ENCODE results near the gene RAB44. TPM values are rescaled to one million over a fixed set of nuclear protein-coding genes. Genes with fewer than 3 reads are reported as not detected.
"Not testable (repeated sequence)": the region's sequence is repeated elsewhere in the genome, so short reads cannot be mapped to it uniquely, and the experiment has no call there.

RAB44 gene
- total RNA-seq, 1 donor from 2014 or later: not detected

- DNase-seq: no peak
- peaks cover 9% of the 10 kb centered on the region for H3K36me3 Mint-ChIP-seq (ENCODE audit: unreplicated experiment)
- no peaks in the 10 kb centered on the region for H3K9me3 Mint-ChIP-seq (ENCODE audit: unreplicated experiment)
- H3K27ac Mint-ChIP-seq (ENCODE audit: unreplicated experiment): no peak overlapping the region
- TF ChIP-seq, protein P1, sequence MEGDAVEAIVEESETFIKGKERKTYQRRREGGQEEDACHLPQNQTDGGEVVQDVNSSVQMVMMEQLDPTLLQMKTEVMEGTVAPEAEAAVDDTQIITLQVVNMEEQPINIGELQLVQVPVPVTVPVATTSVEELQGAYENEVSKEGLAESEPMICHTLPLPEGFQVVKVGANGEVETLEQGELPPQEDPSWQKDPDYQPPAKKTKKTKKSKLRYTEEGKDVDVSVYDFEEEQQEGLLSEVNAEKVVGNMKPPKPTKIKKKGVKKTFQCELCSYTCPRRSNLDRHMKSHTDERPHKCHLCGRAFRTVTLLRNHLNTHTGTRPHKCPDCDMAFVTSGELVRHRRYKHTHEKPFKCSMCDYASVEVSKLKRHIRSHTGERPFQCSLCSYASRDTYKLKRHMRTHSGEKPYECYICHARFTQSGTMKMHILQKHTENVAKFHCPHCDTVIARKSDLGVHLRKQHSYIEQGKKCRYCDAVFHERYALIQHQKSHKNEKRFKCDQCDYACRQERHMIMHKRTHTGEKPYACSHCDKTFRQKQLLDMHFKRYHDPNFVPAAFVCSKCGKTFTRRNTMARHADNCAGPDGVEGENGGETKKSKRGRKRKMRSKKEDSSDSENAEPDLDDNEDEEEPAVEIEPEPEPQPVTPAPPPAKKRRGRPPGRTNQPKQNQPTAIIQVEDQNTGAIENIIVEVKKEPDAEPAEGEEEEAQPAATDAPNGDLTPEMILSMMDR (IDR thresholded peaks at IDR 0.05; ENCODE audit: partially characterized antibody, unreplicated experiment): no peak
- no peak overlapping the region for H3K4me3 Mint-ChIP-seq (ENCODE audit: unreplicated experiment)
- no peaks in the 10 kb centered on the region for H3K4me1 Mint-ChIP-seq (ENCODE audit: low read depth, unreplicated experiment)
- no peaks in the 10 kb centered on the region for H3K27me3 Mint-ChIP-seq (ENCODE audit: unreplicated experiment)
These were observed 3.9 kb downstream of the RAB44 start for GRCh38 chr6:36701401-36701991.

DNA sequence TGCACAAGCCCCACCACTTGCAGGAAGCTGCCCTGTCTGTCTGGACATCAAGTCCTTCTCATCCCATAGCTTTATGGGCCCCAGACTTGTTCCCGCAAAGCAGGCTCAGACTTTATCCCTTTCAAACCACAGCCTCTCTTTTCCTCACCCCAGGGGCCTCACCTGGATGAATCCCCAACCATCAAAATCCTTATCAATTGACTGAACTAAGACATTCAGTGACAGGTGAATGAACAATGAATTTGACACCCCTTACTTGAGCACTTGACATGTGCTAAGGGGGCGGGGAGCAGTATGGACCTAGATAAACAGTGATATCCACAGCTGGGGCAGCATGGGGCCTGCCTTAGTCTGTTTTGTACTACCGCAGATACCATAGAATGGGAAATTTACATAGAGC lies 5.0 kb downstream of the RAB44 start:
- H3K36me3 Mint-ChIP-seq (ENCODE audit: unreplicated experiment): peaks cover 9% of the 10 kb centered on the region
- H3K27me3 Mint-ChIP-seq (ENCODE audit: unreplicated experiment): peaks cover 3% of the 10 kb centered on the region
- H3K27ac Mint-ChIP-seq (ENCODE audit: unreplicated experiment): no peak overlapping the region
- H3K4me1 Mint-ChIP-seq (ENCODE audit: low read depth, unreplicated experiment): no peaks in the 10 kb centered on the region
- H3K9me3 Mint-ChIP-seq (ENCODE audit: unreplicated experiment): no peaks in the 10 kb centered on the region
- no peak overlapping the region for H3K4me3 Mint-ChIP-seq (ENCODE audit: unreplicated experiment)
- DNase-seq: no peak
- TF ChIP-seq, protein P1 (IDR thresholded peaks at IDR 0.05; ENCODE audit: partially characterized antibody, unreplicated experiment): no peak

- H3K9me3 Mint-ChIP-seq (ENCODE audit: unreplicated experiment): no peaks in the 10 kb centered on the region
- peaks cover 3% of the 10 kb centered on the region for H3K27me3 Mint-ChIP-seq (ENCODE audit: unreplicated experiment)
- DNase-seq: no peak
- H3K36me3 Mint-ChIP-seq (ENCODE audit: unreplicated experiment): peaks cover 9% of the 10 kb centered on the region
- no peak overlapping the region for H3K27ac Mint-ChIP-seq (ENCODE audit: unreplicated experiment)
- H3K4me3 Mint-ChIP-seq (ENCODE audit: unreplicated experiment): no peak overlapping the region
- TF ChIP-seq, protein P1 (IDR thresholded peaks at IDR 0.05; ENCODE audit: partially characterized antibody, unreplicated experiment): no peak
- H3K4me1 Mint-ChIP-seq (ENCODE audit: low read depth, unreplicated experiment): no peaks in the 10 kb centered on the region
These were observed 5.5 kb downstream of the RAB44 start for GRCh38 chr6:36703081-36703606.

- peaks cover 3% of the 10 kb centered on the region for H3K27me3 Mint-ChIP-seq (ENCODE audit: unreplicated experiment)
- no peak for DNase-seq
- H3K27ac Mint-ChIP-seq (ENCODE audit: unreplicated experiment): no peak overlapping the region
- peaks cover 9% of the 10 kb centered on the region for H3K36me3 Mint-ChIP-seq (ENCODE audit: unreplicated experiment)
- no peaks in the 10 kb centered on the region for H3K4me1 Mint-ChIP-seq (ENCODE audit: low read depth, unreplicated experiment)
- TF ChIP-seq, protein P1 (IDR thresholded peaks at IDR 0.05; ENCODE audit: partially characterized antibody, unreplicated experiment): no peak
- H3K9me3 Mint-ChIP-seq (ENCODE audit: unreplicated experiment): no peaks in the 10 kb centered on the region
- no peak overlapping the region for H3K4me3 Mint-ChIP-seq (ENCODE audit: unreplicated experiment)
These were observed 6.4 kb downstream of the RAB44 start for GRCh38 chr6:36703982-36704381.

DNA sequence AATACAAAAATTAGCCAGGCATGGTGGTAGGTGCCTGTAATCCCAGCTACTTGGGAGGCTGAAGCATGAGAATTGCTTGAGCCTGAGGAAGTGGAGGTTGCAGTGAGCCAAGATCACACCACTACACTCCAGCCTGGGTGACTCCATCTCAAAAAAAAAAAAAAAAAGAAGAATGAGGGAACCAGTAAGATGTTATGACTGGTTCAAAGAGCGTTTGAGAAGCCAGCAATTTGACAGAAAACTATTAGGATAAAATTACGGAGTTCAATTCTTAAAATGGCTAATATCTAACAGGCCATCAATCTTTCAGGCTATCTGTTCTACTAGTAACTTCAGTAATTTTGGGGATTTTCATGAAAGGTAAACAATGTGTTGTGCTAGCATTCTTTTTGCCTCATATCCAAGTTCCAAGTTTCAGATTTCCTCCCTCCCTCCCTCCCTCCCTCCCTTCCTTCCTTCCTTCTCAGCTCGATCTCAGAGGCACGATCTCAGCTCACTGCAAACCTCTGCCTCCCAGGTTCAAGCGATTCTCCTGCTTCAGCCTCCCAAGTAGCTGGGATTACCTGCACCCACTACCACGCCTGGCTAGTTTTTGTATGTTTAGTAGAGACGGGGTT lies 7.4 kb downstream of the RAB44 start:
- H3K36me3 Mint-ChIP-seq (ENCODE audit: unreplicated experiment); H3K4me1 Mint-ChIP-seq (ENCODE audit: low read depth, unreplicated experiment); H3K27me3 Mint-ChIP-seq (ENCODE audit: unreplicated experiment); H3K9me3 Mint-ChIP-seq (ENCODE audit: unreplicated experiment); DNase-seq; H3K27ac Mint-ChIP-seq (ENCODE audit: unreplicated experiment); H3K4me3 Mint-ChIP-seq (ENCODE audit: unreplicated experiment): not testable (repeated sequence)

Data from glutamatergic neuron (in vitro differentiated cells).